ENCODE data around the gene KRTAP10-1. TPM values are rescaled to one million over a fixed set of nuclear protein-coding genes. Genes with fewer than 3 reads are reported as not detected.
"Not testable (repeated sequence)": the region's sequence is repeated elsewhere in the genome, so short reads cannot be mapped to it uniquely, and the experiment has no call there.

KRTAP10-1 gene
- total RNA-seq, 6 donors from 2014 or later = not detected

- no peak within 1 kb of the TSS for H3K27ac ChIP-seq
- H3K4me1 ChIP-seq = no peaks in the 10 kb centered on the region
- peaks cover 0 to 8% (median 0%) of the 10 kb centered on the region in 4 donors for H3K9me3 ChIP-seq
- H3K27me3 ChIP-seq = no peaks in the 10 kb centered on the region
- no peak for DNase-seq
- no peaks in the 10 kb centered on the region for H3K36me3 ChIP-seq
- 64 to 79% methylated on average over 5 of the region's 5 CpGs for WGBS, 2 donors
- no peak for TF ChIP-seq POLR2AphosphoS5 (IDR thresholded peaks at IDR 0.05)
- no peak for TF ChIP-seq EP300 (IDR thresholded peaks at IDR 0.05)
- TF ChIP-seq CTCF (IDR thresholded peaks at IDR 0.05) = no peak
- TF ChIP-seq POLR2A (IDR thresholded peaks at IDR 0.05) = no peak
- peak in 1 of 2 donors; percentile 37 for ATAC-seq (ENCODE audit: low FRiP score in 2 of 2)
- H3K4me3 ChIP-seq = no peak within 1 kb of the TSS
Measured at GRCh38 chr21:44558695-44559094, 18.7 kb upstream of the KRTAP10-1 start, which contains the start of gene KRTAP10-3. Gene KRTAP10-3 (minus strand): TSS chr21:44558795. CDS start chr21:44558715, 80 bp downstream.

DNA sequence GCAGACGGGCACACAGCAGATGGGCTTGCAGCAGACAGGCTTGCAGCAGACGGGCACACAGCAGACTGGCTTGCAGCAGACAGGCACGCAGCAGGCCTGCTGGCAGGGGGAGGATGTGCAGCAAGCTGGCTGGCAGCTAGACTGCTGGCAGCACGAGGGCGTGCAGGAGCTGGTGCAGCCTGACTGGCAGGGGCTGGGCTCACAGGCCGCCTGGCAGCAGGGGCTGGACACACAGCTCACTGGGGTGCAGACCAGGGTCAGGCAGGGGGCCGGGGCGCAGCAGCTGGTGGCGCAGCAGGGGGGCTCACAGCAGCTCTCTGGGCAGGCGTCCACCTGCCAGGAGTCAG, 18.3 kb upstream of the KRTAP10-1 start:
- not testable (repeated sequence) for H3K27me3 ChIP-seq; H3K9me3 ChIP-seq; ATAC-seq (ENCODE audit: low FRiP score in 2 of 2); H3K27ac ChIP-seq; H3K36me3 ChIP-seq; H3K4me1 ChIP-seq; H3K4me3 ChIP-seq
- peak in 1 of 2 donors; percentile 64 for DNase-seq
- WGBS, 2 donors = 80 to 85% methylated on average over 4 to 7 of the region's 10 CpGs

GRCh38 chr21:44557491-44558328, 17.7 kb upstream of the KRTAP10-1 start:
- Histone ChIP-seq H3K9me3 (peaks cover 0 to 7% (median 0%) of the 10 kb centered on the region in 4 donors), H3K4me1 (no peaks in the 10 kb centered on the region), H3K36me3 (no peaks in the 10 kb centered on the region), H3K27ac (no peak overlapping the region), H3K27me3 (no peaks in the 10 kb centered on the region), H3K4me3 (no peak overlapping the region)
- DNase-seq (peak in 1 of 2 donors; percentile 65), ATAC-seq (ENCODE audit: low FRiP score in 2 of 2) (no peak)
- TF ChIP-seq POLR2AphosphoS5 (IDR thresholded peaks at IDR 0.05) (no peak), POLR2A (IDR thresholded peaks at IDR 0.05) (no peak), CTCF (IDR thresholded peaks at IDR 0.05) (no peak), EP300 (IDR thresholded peaks at IDR 0.05) (no peak)
- WGBS, 2 donors = 63 to 67% methylated on average over 26 to 30 of the region's 30 CpGs

- DNase-seq = no peak
Measured at GRCh38 chr21:44556879-44557278, 16.9 kb upstream of the KRTAP10-1 start.

More at GRCh38 chr21:44556879-44557278, 16.9 kb upstream of the KRTAP10-1 start:
- no peak for TF ChIP-seq EP300 (IDR thresholded peaks at IDR 0.05)
- TF ChIP-seq POLR2A (IDR thresholded peaks at IDR 0.05) = no peak
- no peak for TF ChIP-seq CTCF (IDR thresholded peaks at IDR 0.05)
- no peak for TF ChIP-seq POLR2AphosphoS5 (IDR thresholded peaks at IDR 0.05)
- Histone ChIP-seq H3K4me3 (no peak overlapping the region), H3K27me3 (no peaks in the 10 kb centered on the region), H3K4me1 (no peaks in the 10 kb centered on the region), H3K9me3 (no peaks in the 10 kb centered on the region), H3K36me3 (no peaks in the 10 kb centered on the region), H3K27ac (no peak overlapping the region)
- WGBS, 2 donors = 77 to 82% methylated on average over 9 of the region's 9 CpGs
- ATAC-seq (ENCODE audit: low FRiP score in 2 of 2) = no peak
